GM12875 (cell line): ENCODE data around the gene AFG1L.

Experiments
- H3K4me3 ChIP-seq: one replicate; pipeline ENCODE4 v1.5.1; 2011; ENCODE audit warnings: low read depth, low read length, control low read depth
- CTCF ChIP-seq: IDR thresholded peaks from 2 replicates; pipeline ENCODE4 v1.5.1; 2011; ENCODE audit warnings: low read depth, mild to moderate bottlenecking, control low read depth, inconsistent platforms, low read length, moderate library complexity, borderline replicate concordance; ENCODE audit not compliant: insufficient read depth

The AFG1L gene

GRCh38 chr6:108473197-108473596, 178.3 kb downstream of the AFG1L start:
- TF ChIP-seq CTCF, result no peak
- H3K4me3 ChIP-seq, result no peak overlapping the region

- TF ChIP-seq CTCF, result no peak
Measured at GRCh38 chr6:108476376-108476775, 181.5 kb downstream of the AFG1L start.

GRCh38 chr6:108476847-108477430, 182.1 kb downstream of the AFG1L start:
- H3K4me3 ChIP-seq, result no peak overlapping the region
- no peak for TF ChIP-seq CTCF

More at GRCh38 chr6:108476376-108476775, 181.5 kb downstream of the AFG1L start:
- no peak overlapping the region for H3K4me3 ChIP-seq

- no peak overlapping the region for H3K4me3 ChIP-seq
- no peak for TF ChIP-seq CTCF
Measured at GRCh38 chr6:108482559-108482958, 187.7 kb downstream of the AFG1L start.

GRCh38 chr6:108484016-108484415, 189.2 kb downstream of the AFG1L start:
- TF ChIP-seq CTCF, result no peak

GRCh38 chr6:108489699-108490098, 194.8 kb downstream of the AFG1L start:
- no peak for TF ChIP-seq CTCF
- H3K4me3 ChIP-seq, result no peak overlapping the region

More at GRCh38 chr6:108484016-108484415, 189.2 kb downstream of the AFG1L start:
- no peak overlapping the region for H3K4me3 ChIP-seq

- no peak overlapping the region for H3K4me3 ChIP-seq
- peak; percentile 39; the same call in 1 of the 2 replicates for TF ChIP-seq CTCF
Measured at GRCh38 chr6:108492131-108492766, 197.4 kb downstream of the AFG1L start.
